Endothelial cell of umbilical vein (primary cell): Measurements from ENCODE around the gene RAB40C. TPM values are rescaled to one million over a fixed set of nuclear protein-coding genes. Genes with fewer than 3 reads are reported as not detected.

ENCODE experiments used
- BruUV-seq: library from RNA; stranded (reverse); fragments of 400-500 nt; replicated peaks from 2 replicates; lab custom pipeline; 2021; lab: Mats Ljungman, UMichigan
- CTCF ChIA-PET: fragments of 300-600, 350-600 bp; sonication (Branson Sonifier 250); formaldehyde crosslinking; loops from one replicate; lab custom pipeline; 2021; ENCODE audit warnings: antibody characterized with exemption, inconsistent platforms; lab: Charles Lee
- POLR2A ChIA-PET: fragments of 300-600, 350-600 bp; sonication (Branson Sonifier 250); formaldehyde crosslinking; loops from one replicate; lab custom pipeline; 2021; ENCODE audit warnings: antibody characterized with exemption, inconsistent platforms; lab: Charles Lee
- DNase-seq: peaks from one replicate; pipeline ENCODE4 v3.0.0-alpha.2; 2011; ENCODE audit warnings: low read depth, low spot score
- FAIRE-seq: peaks from 2 replicates; lab custom pipeline; 2011; peaks lifted over from hg19 to GRCh38; lab: Jason Lieb, UNC
- H2AFZ ChIP-seq: 2 replicates; pipeline ENCODE4 v1.6.0; 2012; ENCODE audit warnings: low read depth, low read length, control low read depth, inconsistent platforms
- H3K27ac ChIP-seq: 2 replicates; pipeline ENCODE4 v1.5.1; 2011; ENCODE audit warnings: low read depth, mild to moderate bottlenecking, control low read depth, low read length, moderate library complexity; ENCODE audit not compliant: insufficient read depth
- H3K27me3 ChIP-seq, 2 experiments: 2 replicates each; pipeline versions ENCODE4 v1.6.0 to v1.6.1; 2011; ENCODE audit warnings: low read length in 2 of 2, mixed read lengths in 1 of 2; ENCODE audit not compliant: control insufficient read depth in 2 of 2, insufficient read depth in 2 of 2
- H3K36me3 ChIP-seq, 2 experiments: 2 replicates in 1 of 2; 3 replicates in 1 of 2; pipeline ENCODE4 v1.5.1; 2011; ENCODE audit warnings: low read length in 2 of 2, mild to moderate bottlenecking in 1 of 2, moderate library complexity in 1 of 2; ENCODE audit not compliant: control insufficient read depth in 2 of 2, insufficient read depth in 2 of 2; ENCODE audit errors: extremely low read depth in 1 of 2
- H3K4me1 ChIP-seq: 3 replicates; pipeline ENCODE4 v1.5.1; 2011; ENCODE audit warnings: mild to moderate bottlenecking, low read length; ENCODE audit not compliant: control insufficient read depth, insufficient read depth; ENCODE audit errors: extremely low read depth
- H3K4me2 ChIP-seq: 2 replicates; pipeline ENCODE4 v1.6.1; 2011; ENCODE audit warnings: low read length, control low read depth, mixed read lengths; ENCODE audit not compliant: insufficient read depth
- H3K4me3 ChIP-seq, 3 experiments: fragments of 200-600 bp in 1 of 3; sonication (generic), shearing (Covaris generic) in 1 of 3; replicated peaks in 1 of 3; 2 replicates each; pipeline ENCODE4 v1.5.1; 2011 to 2016; ENCODE audit warnings: control low read depth in 3 of 3, low read length in 3 of 3, mild to moderate bottlenecking in 2 of 3, inconsistent platforms in 1 of 3, low read depth in 1 of 3, moderate library complexity in 1 of 3; ENCODE audit not compliant: insufficient read depth in 1 of 3
- H3K79me2 ChIP-seq: 2 replicates; pipeline ENCODE4 v1.6.0; 2012; ENCODE audit warnings: low read length, inconsistent platforms; ENCODE audit not compliant: control insufficient read depth, insufficient read depth
- H3K9ac ChIP-seq: replicated peaks from 2 replicates; pipeline ENCODE3; 2011; ENCODE audit warnings: low read length, control low read depth; ENCODE audit not compliant: insufficient read depth; ENCODE audit errors: extremely low read depth
- H3K9me1 ChIP-seq: replicated peaks from 3 replicates; pipeline ENCODE4 v1.6.0; 2011; ENCODE audit warnings: mild to moderate bottlenecking, low read length; ENCODE audit not compliant: control insufficient read depth, insufficient read depth; ENCODE audit errors: extremely low read depth
- H3K9me3 ChIP-seq: replicated peaks from 2 replicates; pipeline ENCODE4 v1.5.1; 2012; ENCODE audit warnings: low read length, inconsistent platforms; ENCODE audit not compliant: control insufficient read depth, insufficient read depth
- H4K20me1 ChIP-seq: replicated peaks from 2 replicates; pipeline ENCODE3; 2011; ENCODE audit warnings: mild to moderate bottlenecking, low read length; ENCODE audit not compliant: control insufficient read depth, insufficient read depth; ENCODE audit errors: extremely low read depth
- EZH2 ChIP-seq: IDR thresholded peaks from 2 replicates; pipeline ENCODE4 v1.6.1; 2012; ENCODE audit warnings: borderline replicate concordance, low read depth, mild to moderate bottlenecking, moderate library complexity, low read length, inconsistent platforms; ENCODE audit not compliant: severe bottlenecking
- FOS ChIP-seq: IDR thresholded peaks from 2 replicates; pipeline ENCODE4 v1.6.1; 2011; ENCODE audit warnings: mild to moderate bottlenecking, low read length, moderate library complexity, borderline replicate concordance; ENCODE audit not compliant: insufficient read depth
- GATA2 ChIP-seq: IDR thresholded peaks from 2 replicates; pipeline ENCODE4 v1.7.0; 2011; ENCODE audit warnings: low read depth, mild to moderate bottlenecking, moderate library complexity, mixed read lengths, low read length; ENCODE audit not compliant: insufficient read length, insufficient read depth
- JUN ChIP-seq: IDR thresholded peaks from 2 replicates; pipeline ENCODE4 v1.6.1; 2011; ENCODE audit warnings: borderline replicate concordance, low read depth; ENCODE audit not compliant: insufficient read length, insufficient read depth
- MYC ChIP-seq: IDR thresholded peaks from one replicate; pipeline ENCODE4 v1.6.1; 2011; ENCODE audit warnings: mild to moderate bottlenecking, low read depth, low read length
- POLR2A ChIP-seq: IDR thresholded peaks from 2 replicates; pipeline ENCODE4 v1.6.1; 2012; ENCODE audit warnings: low read depth, mild to moderate bottlenecking, control low read depth, low read length
- POLR2AphosphoS5 ChIP-seq: IDR thresholded peaks from 2 replicates; pipeline ENCODE4 v1.6.1; 2012; ENCODE audit warnings: low read depth, mild to moderate bottlenecking, control low read depth, low read length, moderate library complexity; ENCODE audit not compliant: insufficient read depth
- dilution Hi-C: fragments of 300-500 bp; cut with MboI; formaldehyde crosslinking; loops from one replicate; pipeline ENCODE4 v1.15.0; 2019; ENCODE audit warnings: low sequenced_read_pairs; ENCODE audit not compliant: extremely low pct_ligation_motif_present
- intact Hi-C: fragments of 100-400 bp; cut with micrococcal nuclease; formaldehyde crosslinking; loops from one replicate; pipeline ENCODE4 v1.10.0; 2022
- polyA plus RNA-seq, 4 experiments: library from polyadenylated mRNA; depleted of rRNA in 3 of 4; stranded (reverse) in 3 of 4; unstranded in 1 of 4; fragments of >200 nt; gene quantifications; 2 replicates each; pipeline versions ENCODE4 v1.2.1 to v1.2.3, GENCODE V29; 2011 to 2012; ENCODE audit warnings: missing spikeins in 1 of 4
- total RNA-seq: library from RNA; stranded (reverse); gene quantifications from 2 replicates; pipeline ENCODE4 v1.2.3, GENCODE V29; 2021
- TF ChIP-seq, protein P1 (sequence below), 2 donors: IDR thresholded peaks; 1 replicate in 1 of 2; 2 replicates in 1 of 2; pipeline ENCODE4 v1.5.1; 2011; ENCODE audit warnings: low read length in 2 of 2, mild to moderate bottlenecking in 2 of 2, moderate library complexity in 2 of 2, control low read depth in 1 of 2, inconsistent platforms in 1 of 2, low read depth in 1 of 2; ENCODE audit not compliant: insufficient read depth in 1 of 2; ENCODE audit errors: extremely low read depth in 1 of 2
- TF ChIP-seq, protein P2 (sequence below): IDR thresholded peaks from 2 replicates; pipeline ENCODE4 v1.6.1; 2011; ENCODE audit not compliant: insufficient read depth, insufficient read length

Gene RAB40C
- total and polyA plus RNA-seq, 2 donors (not counting 3 experiments of a cell fraction or from before 2014, with no cell fraction given): 12.4 to 18.8 TPM

DNA sequence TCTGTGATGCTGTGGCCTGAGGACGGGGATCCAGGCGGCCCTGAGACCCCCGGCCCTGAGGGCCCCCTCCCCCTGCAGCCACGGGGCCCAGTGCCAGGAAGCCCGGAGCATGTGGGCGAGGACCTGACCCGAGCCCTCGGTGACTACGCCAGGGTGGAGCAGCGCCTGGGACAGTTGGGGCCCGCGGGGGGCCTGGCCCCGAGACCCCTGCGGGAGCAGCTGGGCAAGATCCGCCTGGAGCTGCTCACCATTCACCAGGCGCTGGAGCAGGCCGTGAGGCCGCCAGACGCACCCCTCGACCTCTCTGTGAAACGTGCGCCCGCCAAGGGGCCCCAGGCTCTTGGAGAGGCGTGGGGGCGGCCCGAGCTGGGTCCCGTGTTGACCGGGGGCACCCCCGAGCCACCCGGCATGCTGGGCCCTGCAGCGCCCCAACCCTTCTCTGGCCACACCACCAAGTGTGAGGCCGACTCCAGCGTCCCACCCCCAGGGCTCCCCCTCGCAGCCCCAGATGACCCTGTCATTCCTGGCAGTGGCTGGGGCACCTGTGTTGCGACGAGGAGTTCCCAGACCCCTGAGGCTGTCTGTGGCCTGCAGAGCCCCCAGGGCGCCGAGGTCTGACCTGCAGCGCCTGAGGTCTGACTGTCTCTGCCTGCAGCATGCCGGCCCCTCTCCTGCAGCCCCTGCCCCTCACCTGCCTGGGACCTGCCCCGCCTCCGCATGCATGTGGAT, 25.0 kb upstream of the RAB40C start:
- Histone ChIP-seq H3K4me2 (no peak overlapping the region), H3K4me1 (peaks cover 18% of the 10 kb centered on the region), H3K4me3 (no peak overlapping the region), H3K9ac (no peak overlapping the region), H3K9me3 (no peaks in the 10 kb centered on the region), H3K36me3 (no peaks in the 10 kb centered on the region), H3K79me2 (no peaks in the 10 kb centered on the region), H3K27me3 (peaks cover 7 to 10% of the 10 kb centered on the region in 2 experiments), H2AFZ (no peak overlapping the region), H3K9me1 (no peaks in the 10 kb centered on the region), H3K27ac (no peak overlapping the region), H4K20me1 (no peaks in the 10 kb centered on the region)
- BruUV-seq: no TSS peak
- ChIA-PET CTCF (no interaction called here), POLR2A (no interaction called here)
- intact Hi-C loops: loop anchor here (5.0 kb wide), 1 partner anchor 38 kb away; the partner anchor contains the start of gene CAPN15
- TF ChIP-seq GATA2 (no peak), FOS (no peak), POLR2A (no peak), JUN (no peak), EZH2 (no peak), MYC (no peak), POLR2AphosphoS5 (no peak)
- TF ChIP-seq, protein P1, sequence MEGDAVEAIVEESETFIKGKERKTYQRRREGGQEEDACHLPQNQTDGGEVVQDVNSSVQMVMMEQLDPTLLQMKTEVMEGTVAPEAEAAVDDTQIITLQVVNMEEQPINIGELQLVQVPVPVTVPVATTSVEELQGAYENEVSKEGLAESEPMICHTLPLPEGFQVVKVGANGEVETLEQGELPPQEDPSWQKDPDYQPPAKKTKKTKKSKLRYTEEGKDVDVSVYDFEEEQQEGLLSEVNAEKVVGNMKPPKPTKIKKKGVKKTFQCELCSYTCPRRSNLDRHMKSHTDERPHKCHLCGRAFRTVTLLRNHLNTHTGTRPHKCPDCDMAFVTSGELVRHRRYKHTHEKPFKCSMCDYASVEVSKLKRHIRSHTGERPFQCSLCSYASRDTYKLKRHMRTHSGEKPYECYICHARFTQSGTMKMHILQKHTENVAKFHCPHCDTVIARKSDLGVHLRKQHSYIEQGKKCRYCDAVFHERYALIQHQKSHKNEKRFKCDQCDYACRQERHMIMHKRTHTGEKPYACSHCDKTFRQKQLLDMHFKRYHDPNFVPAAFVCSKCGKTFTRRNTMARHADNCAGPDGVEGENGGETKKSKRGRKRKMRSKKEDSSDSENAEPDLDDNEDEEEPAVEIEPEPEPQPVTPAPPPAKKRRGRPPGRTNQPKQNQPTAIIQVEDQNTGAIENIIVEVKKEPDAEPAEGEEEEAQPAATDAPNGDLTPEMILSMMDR (IDR thresholded peaks at IDR 0.05; ENCODE audit: extremely low read depth in 1 of 2, insufficient read depth in 1 of 2, low read depth in 1 of 2, low read length in 2 of 2): no peak
- TF ChIP-seq, protein P2, sequence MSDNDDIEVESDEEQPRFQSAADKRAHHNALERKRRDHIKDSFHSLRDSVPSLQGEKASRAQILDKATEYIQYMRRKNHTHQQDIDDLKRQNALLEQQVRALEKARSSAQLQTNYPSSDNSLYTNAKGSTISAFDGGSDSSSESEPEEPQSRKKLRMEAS: no peak
- dilution Hi-C loops: no loop called here
- no peak for DNase-seq
- no peak for FAIRE-seq
